HG03066 (cell line): Measurements from ENCODE around the gene SRGAP1.

Source experiments
- ATAC-seq: cut with Tn5 transposase; IDR thresholded peaks from one replicate; pipeline ENCODE4 v1.9.1; 2021; ENCODE audit warnings: low read depth; ENCODE audit not compliant: unreplicated experiment

The SRGAP1 gene

GRCh38 chr12:63958876-63959580, 114.5 kb downstream of the SRGAP1 start:
- ATAC-seq, result no peak

- ATAC-seq, result no peak
These were observed 116.5 kb downstream of the SRGAP1 start for GRCh38 chr12:63961048-63961447.

GRCh38 chr12:63961543-63961942, 117.0 kb downstream of the SRGAP1 start:
- ATAC-seq, result no peak

GRCh38 chr12:63963868-63964267, 119.4 kb downstream of the SRGAP1 start:
- no peak for ATAC-seq

GRCh38 chr12:63964301-63964700, 119.8 kb downstream of the SRGAP1 start:
- ATAC-seq, result no peak

GRCh38 chr12:63965936-63966605, 121.6 kb downstream of the SRGAP1 start:
- no peak for ATAC-seq

- ATAC-seq, result no peak
These were observed 122.1 kb downstream of the SRGAP1 start for GRCh38 chr12:63966606-63966975.

- no peak for ATAC-seq
These were observed 123.1 kb downstream of the SRGAP1 start for GRCh38 chr12:63967358-63968145.

GRCh38 chr12:63968673-63969072, 124.2 kb downstream of the SRGAP1 start:
- ATAC-seq, result no peak

- ATAC-seq, result no peak
These were observed 132.4 kb downstream of the SRGAP1 start for GRCh38 chr12:63976902-63977395.

GRCh38 chr12:63977441-63977840, 132.9 kb downstream of the SRGAP1 start:
- no peak for ATAC-seq

GRCh38 chr12:63978519-63978918, 134.0 kb downstream of the SRGAP1 start:
- ATAC-seq, result no peak

- no peak for ATAC-seq
These were observed 135.7 kb downstream of the SRGAP1 start for GRCh38 chr12:63980211-63980610.

- ATAC-seq, result no peak
These were observed 136.8 kb downstream of the SRGAP1 start for GRCh38 chr12:63981343-63981742.

- no peak for ATAC-seq
These were observed 138.2 kb downstream of the SRGAP1 start for GRCh38 chr12:63982604-63983295.

- no peak for ATAC-seq
These were observed 141.0 kb downstream of the SRGAP1 start for GRCh38 chr12:63985456-63985855.

GRCh38 chr12:63985945-63986344, 141.4 kb downstream of the SRGAP1 start:
- no peak for ATAC-seq

- no peak for ATAC-seq
These were observed 144.9 kb downstream of the SRGAP1 start for GRCh38 chr12:63989301-63989845.

- no peak for ATAC-seq
These were observed 146.5 kb downstream of the SRGAP1 start for GRCh38 chr12:63990828-63991547.

- no peak for ATAC-seq
These were observed 150.2 kb downstream of the SRGAP1 start for GRCh38 chr12:63994704-63995103.
